Endothelial cell of umbilical vein (primary cell): Measurements from ENCODE around the gene BACH2. TPM values are rescaled to one million over a fixed set of nuclear protein-coding genes. Genes with fewer than 3 reads are reported as not detected.
A peak's percentile ranks its signal among the peaks of the same experiment; 100 is the strongest.

Experiments used
- BruUV-seq: library from RNA; stranded (reverse); fragments of 400-500 nt; replicated peaks from 2 replicates; lab custom pipeline; 2021; lab: Mats Ljungman, UMichigan
- CTCF ChIA-PET: fragments of 300-600, 350-600 bp; sonication (Branson Sonifier 250); formaldehyde crosslinking; loops from one replicate; lab custom pipeline; 2021; ENCODE audit warnings: antibody characterized with exemption, inconsistent platforms; lab: Charles Lee
- POLR2A ChIA-PET: fragments of 300-600, 350-600 bp; sonication (Branson Sonifier 250); formaldehyde crosslinking; loops from one replicate; lab custom pipeline; 2021; ENCODE audit warnings: antibody characterized with exemption, inconsistent platforms; lab: Charles Lee
- DNase-seq: peaks from one replicate; pipeline ENCODE4 v3.0.0-alpha.2; 2011; ENCODE audit warnings: low read depth, low spot score
- FAIRE-seq: peaks from 2 replicates; lab custom pipeline; 2011; peaks lifted over from hg19 to GRCh38; lab: Jason Lieb, UNC
- H2AFZ ChIP-seq: 2 replicates; pipeline ENCODE4 v1.6.0; 2012; ENCODE audit warnings: low read depth, low read length, control low read depth, inconsistent platforms
- H3K27ac ChIP-seq: 2 replicates; pipeline ENCODE4 v1.5.1; 2011; ENCODE audit warnings: low read depth, mild to moderate bottlenecking, control low read depth, low read length, moderate library complexity; ENCODE audit not compliant: insufficient read depth
- H3K27me3 ChIP-seq, 2 experiments: 2 replicates each; pipeline versions ENCODE4 v1.6.0 to v1.6.1; 2011; ENCODE audit warnings: low read length in 2 of 2, mixed read lengths in 1 of 2; ENCODE audit not compliant: control insufficient read depth in 2 of 2, insufficient read depth in 2 of 2
- H3K36me3 ChIP-seq, 2 experiments: 2 replicates in 1 of 2; 3 replicates in 1 of 2; pipeline ENCODE4 v1.5.1; 2011; ENCODE audit warnings: low read length in 2 of 2, mild to moderate bottlenecking in 1 of 2, moderate library complexity in 1 of 2; ENCODE audit not compliant: control insufficient read depth in 2 of 2, insufficient read depth in 2 of 2; ENCODE audit errors: extremely low read depth in 1 of 2
- H3K4me1 ChIP-seq: 3 replicates; pipeline ENCODE4 v1.5.1; 2011; ENCODE audit warnings: mild to moderate bottlenecking, low read length; ENCODE audit not compliant: control insufficient read depth, insufficient read depth; ENCODE audit errors: extremely low read depth
- H3K4me2 ChIP-seq: 2 replicates; pipeline ENCODE4 v1.6.1; 2011; ENCODE audit warnings: low read length, control low read depth, mixed read lengths; ENCODE audit not compliant: insufficient read depth
- H3K4me3 ChIP-seq, 3 experiments: fragments of 200-600 bp in 1 of 3; sonication (generic), shearing (Covaris generic) in 1 of 3; replicated peaks in 1 of 3; 2 replicates each; pipeline ENCODE4 v1.5.1; 2011 to 2016; ENCODE audit warnings: control low read depth in 3 of 3, low read length in 3 of 3, mild to moderate bottlenecking in 2 of 3, inconsistent platforms in 1 of 3, low read depth in 1 of 3, moderate library complexity in 1 of 3; ENCODE audit not compliant: insufficient read depth in 1 of 3
- H3K79me2 ChIP-seq: 2 replicates; pipeline ENCODE4 v1.6.0; 2012; ENCODE audit warnings: low read length, inconsistent platforms; ENCODE audit not compliant: control insufficient read depth, insufficient read depth
- H3K9ac ChIP-seq: replicated peaks from 2 replicates; pipeline ENCODE3; 2011; ENCODE audit warnings: low read length, control low read depth; ENCODE audit not compliant: insufficient read depth; ENCODE audit errors: extremely low read depth
- H3K9me1 ChIP-seq: replicated peaks from 3 replicates; pipeline ENCODE4 v1.6.0; 2011; ENCODE audit warnings: mild to moderate bottlenecking, low read length; ENCODE audit not compliant: control insufficient read depth, insufficient read depth; ENCODE audit errors: extremely low read depth
- H3K9me3 ChIP-seq: replicated peaks from 2 replicates; pipeline ENCODE4 v1.5.1; 2012; ENCODE audit warnings: low read length, inconsistent platforms; ENCODE audit not compliant: control insufficient read depth, insufficient read depth
- H4K20me1 ChIP-seq: replicated peaks from 2 replicates; pipeline ENCODE3; 2011; ENCODE audit warnings: mild to moderate bottlenecking, low read length; ENCODE audit not compliant: control insufficient read depth, insufficient read depth; ENCODE audit errors: extremely low read depth
- CTCF ChIP-seq, 2 donors: IDR thresholded peaks; 1 replicate in 1 of 2; 2 replicates in 1 of 2; pipeline ENCODE4 v1.5.1; 2011; ENCODE audit warnings: low read length in 2 of 2, mild to moderate bottlenecking in 2 of 2, moderate library complexity in 2 of 2, control low read depth in 1 of 2, inconsistent platforms in 1 of 2, low read depth in 1 of 2; ENCODE audit not compliant: insufficient read depth in 1 of 2; ENCODE audit errors: extremely low read depth in 1 of 2
- EZH2 ChIP-seq: IDR thresholded peaks from 2 replicates; pipeline ENCODE4 v1.6.1; 2012; ENCODE audit warnings: borderline replicate concordance, low read depth, mild to moderate bottlenecking, moderate library complexity, low read length, inconsistent platforms; ENCODE audit not compliant: severe bottlenecking
- FOS ChIP-seq: IDR thresholded peaks from 2 replicates; pipeline ENCODE4 v1.6.1; 2011; ENCODE audit warnings: mild to moderate bottlenecking, low read length, moderate library complexity, borderline replicate concordance; ENCODE audit not compliant: insufficient read depth
- GATA2 ChIP-seq: IDR thresholded peaks from 2 replicates; pipeline ENCODE4 v1.7.0; 2011; ENCODE audit warnings: low read depth, mild to moderate bottlenecking, moderate library complexity, mixed read lengths, low read length; ENCODE audit not compliant: insufficient read length, insufficient read depth
- JUN ChIP-seq: IDR thresholded peaks from 2 replicates; pipeline ENCODE4 v1.6.1; 2011; ENCODE audit warnings: borderline replicate concordance, low read depth; ENCODE audit not compliant: insufficient read length, insufficient read depth
- MAX ChIP-seq: IDR thresholded peaks from 2 replicates; pipeline ENCODE4 v1.6.1; 2011; ENCODE audit not compliant: insufficient read depth, insufficient read length
- MYC ChIP-seq: IDR thresholded peaks from one replicate; pipeline ENCODE4 v1.6.1; 2011; ENCODE audit warnings: mild to moderate bottlenecking, low read depth, low read length
- POLR2A ChIP-seq: IDR thresholded peaks from 2 replicates; pipeline ENCODE4 v1.6.1; 2012; ENCODE audit warnings: low read depth, mild to moderate bottlenecking, control low read depth, low read length
- POLR2AphosphoS5 ChIP-seq: IDR thresholded peaks from 2 replicates; pipeline ENCODE4 v1.6.1; 2012; ENCODE audit warnings: low read depth, mild to moderate bottlenecking, control low read depth, low read length, moderate library complexity; ENCODE audit not compliant: insufficient read depth
- dilution Hi-C: fragments of 300-500 bp; cut with MboI; formaldehyde crosslinking; loops from one replicate; pipeline ENCODE4 v1.15.0; 2019; ENCODE audit warnings: low sequenced_read_pairs; ENCODE audit not compliant: extremely low pct_ligation_motif_present
- intact Hi-C: fragments of 100-400 bp; cut with micrococcal nuclease; formaldehyde crosslinking; loops from one replicate; pipeline ENCODE4 v1.10.0; 2022
- polyA plus RNA-seq, 4 experiments: library from polyadenylated mRNA; depleted of rRNA in 3 of 4; stranded (reverse) in 3 of 4; unstranded in 1 of 4; fragments of >200 nt; gene quantifications; 2 replicates each; pipeline versions ENCODE4 v1.2.1 to v1.2.3, GENCODE V29; 2011 to 2012; ENCODE audit warnings: missing spikeins in 1 of 4
- total RNA-seq: library from RNA; stranded (reverse); gene quantifications from 2 replicates; pipeline ENCODE4 v1.2.3, GENCODE V29; 2021

BACH2 gene
- total and polyA plus RNA-seq, 2 donors (not counting 3 experiments of a cell fraction or from before 2014, with no cell fraction given): 1.7 to 5.6 TPM

DNA sequence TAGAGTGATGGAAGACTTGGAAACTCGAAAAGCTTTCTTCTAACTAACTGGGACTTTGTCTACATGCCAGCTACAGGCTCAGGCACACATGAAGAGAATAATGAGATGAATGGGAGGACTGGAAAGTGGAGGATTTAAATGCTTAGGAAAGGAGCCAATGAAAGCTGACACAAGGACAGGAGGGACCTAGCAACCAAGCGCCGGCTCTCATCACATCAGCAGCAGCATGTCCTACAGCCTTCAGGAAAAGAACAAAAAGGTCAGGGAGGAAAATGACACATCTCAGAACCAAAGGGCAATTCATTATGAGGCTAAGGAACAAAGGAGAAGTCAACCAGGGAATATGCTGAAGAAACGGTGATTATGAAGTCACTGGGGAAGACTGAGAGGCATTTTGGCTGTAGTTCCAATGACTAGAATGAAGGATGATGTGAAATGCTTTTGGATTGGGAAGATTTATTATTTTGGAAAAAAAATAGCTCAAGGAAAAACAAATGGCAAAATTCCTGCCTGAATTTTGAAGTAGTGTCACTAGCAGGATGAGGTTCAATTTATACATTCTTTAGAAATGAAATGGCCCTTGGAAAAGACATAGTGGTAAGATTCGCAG, 5.7 kb downstream of the BACH2 start:
- CTCF ChIA-PET: interaction anchor here (0.9 kb wide), 1 partner anchor 102 kb away, joined by 3 read pairs; no protein-coding TSS in a partner anchor
- Histone ChIP-seq H3K27me3 (peaks cover 6 to 8% of the 10 kb centered on the region in 2 experiments), H3K4me1 (peaks cover 10% of the 10 kb centered on the region), H4K20me1 (no peaks in the 10 kb centered on the region), H3K4me2 (no peak overlapping the region), H3K9me3 (no peaks in the 10 kb centered on the region), H3K9me1 (no peaks in the 10 kb centered on the region), H3K9ac (no peak overlapping the region), H3K27ac (no peak overlapping the region), H3K79me2 (no peaks in the 10 kb centered on the region), H3K36me3 (no peaks in the 10 kb centered on the region), H3K4me3 (no peak overlapping the region), H2AFZ (no peak overlapping the region)
- POLR2A ChIA-PET: no interaction called here
- intact Hi-C loops (no loop called here), dilution Hi-C loops (no loop called here)
- DNase-seq (peak; percentile 17), FAIRE-seq (peak; percentile 81)
- TF ChIP-seq JUN (peak; percentile 23), EZH2 (no peak), POLR2AphosphoS5 (no peak)
- BruUV-seq: no TSS peak

- FAIRE-seq: no peak
- dilution Hi-C loops: no loop called here
- no peak overlapping the region for H3K4me3 ChIP-seq
- H4K20me1 ChIP-seq: no peaks in the 10 kb centered on the region
- intact Hi-C loops: loop anchor here (5.0 kb wide), 2 partner anchors 202 to 292 kb away; no protein-coding TSS in a partner anchor
- H2AFZ ChIP-seq: no peak overlapping the region
- ChIA-PET CTCF (interaction anchor here (0.9 to 6.7 kb wide), 4 partner anchors 11 to 189 kb away, joined by 3 to 48 read pairs (median 4); no protein-coding TSS in a partner anchor), POLR2A (no interaction called here)
- no TSS peak for BruUV-seq
- H3K9ac ChIP-seq: no peak overlapping the region
- H3K4me2 ChIP-seq: no peak overlapping the region
- no peaks in the 10 kb centered on the region for H3K36me3 ChIP-seq
- H3K27me3 ChIP-seq: peaks cover 6 to 7% of the 10 kb centered on the region in 2 experiments
- no peak overlapping the region for H3K27ac ChIP-seq
- no peaks in the 10 kb centered on the region for H3K79me2 ChIP-seq
- H3K9me3 ChIP-seq: no peaks in the 10 kb centered on the region
- peaks cover 19% of the 10 kb centered on the region for H3K4me1 ChIP-seq
- no peak for DNase-seq
- TF ChIP-seq MAX: no peak
- no peak for TF ChIP-seq GATA2
- TF ChIP-seq MYC: no peak
- TF ChIP-seq FOS: no peak
- TF ChIP-seq EZH2: no peak
- TF ChIP-seq POLR2AphosphoS5: no peak
- no peak for TF ChIP-seq JUN
- no peak for TF ChIP-seq POLR2A
- no peak for TF ChIP-seq CTCF (IDR thresholded peaks at IDR 0.05; ENCODE audit: extremely low read depth in 1 of 2, insufficient read depth in 1 of 2, low read depth in 1 of 2, low read length in 2 of 2)
- no peaks in the 10 kb centered on the region for H3K9me1 ChIP-seq
Measured at GRCh38 chr6:90289902-90290301, 6.7 kb downstream of the BACH2 start.
